Measurements from ENCODE around the gene AGPAT3. TPM values are rescaled to one million over a fixed set of nuclear protein-coding genes. Genes with fewer than 3 reads are reported as not detected.

Gene AGPAT3
- total RNA-seq, 1 experiment from 2014 or later = 13.0 TPM

DNA sequence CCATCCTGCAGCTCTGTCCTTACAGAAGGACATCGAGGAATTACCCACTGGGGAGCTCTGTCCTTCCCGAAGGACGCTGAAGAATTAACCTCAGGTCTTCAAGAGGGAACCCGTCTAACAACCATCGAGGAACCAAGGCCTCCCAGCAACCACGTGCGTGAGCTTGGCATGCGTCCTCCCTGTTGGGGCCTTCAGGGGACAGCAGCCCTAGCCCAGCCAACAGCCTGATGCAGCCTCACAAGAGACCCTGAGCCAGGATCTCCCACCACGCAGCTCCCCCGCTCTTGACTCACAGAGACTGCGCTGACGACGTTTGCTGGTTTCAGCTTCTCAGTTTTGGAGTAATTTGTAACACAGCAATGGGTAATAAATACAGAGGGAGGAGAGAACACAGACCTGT is 19.6 kb upstream of the AGPAT3 start:
- Histone ChIP-seq H2BK15ac (ENCODE audit: low read depth, low read length) (no peak overlapping the region), H3K14ac (ENCODE audit: insufficient read depth, low read length) (no peak overlapping the region; the same call in 1 of the 2 replicates), H3K79me2 (ENCODE audit: insufficient read depth, low read length) (no peaks in the 10 kb centered on the region), H3K56ac (ENCODE audit: insufficient read length, low read depth, low read length) (no peak overlapping the region), H2AK5ac (ENCODE audit: insufficient read length, low read length) (no peak overlapping the region), H4K5ac (ENCODE audit: insufficient read length, low read depth, low read length) (no peak overlapping the region), H3K9me3 (ENCODE audit: control insufficient read depth, low read depth, low read length) (no peaks in the 10 kb centered on the region), H3K27me3 (ENCODE audit: insufficient read depth, low read length) (no peaks in the 10 kb centered on the region), H3K27ac (ENCODE audit: insufficient read length, low read depth, low read length) (no peak overlapping the region), H4K91ac (ENCODE audit: insufficient read length, low read depth, low read length) (no peak overlapping the region), H4K8ac (replicated peaks; ENCODE audit: insufficient read length, low read depth, low read length) (no peak overlapping the region), H3K4me1 (ENCODE audit: insufficient read depth, low read length) (no peaks in the 10 kb centered on the region), H2BK20ac (ENCODE audit: low read depth, low read length, poor library complexity, severe bottlenecking) (no peak overlapping the region), H3K79me1 (ENCODE audit: insufficient read depth, low read depth, low read length, poor library complexity, severe bottlenecking) (no peaks in the 10 kb centered on the region), H2BK5ac (ENCODE audit: insufficient read length, low read length) (no peak overlapping the region), H2AFZ (ENCODE audit: low read length) (no peak overlapping the region), H4K20me1 (ENCODE audit: control insufficient read depth, insufficient read depth, insufficient read length) (no peaks in the 10 kb centered on the region), H3K23ac (ENCODE audit: insufficient read length, low read depth, low read length) (no peak overlapping the region), H3K23me2 (ENCODE audit: insufficient read length, low read depth, low read length, poor library complexity, severe bottlenecking) (no peaks in the 10 kb centered on the region), H3T11ph (ENCODE audit: low read length) (no peak overlapping the region), H2BK12ac (ENCODE audit: insufficient read length, low read depth, low read length) (no peak overlapping the region), H2BK120ac (ENCODE audit: low read depth, low read length, poor library complexity, severe bottlenecking) (no peak overlapping the region), H3K4me2 (ENCODE audit: insufficient read depth, insufficient read length, low read length) (no peak overlapping the region), H3K4ac (ENCODE audit: low read depth, low read length) (no peak overlapping the region), H3K9ac (ENCODE audit: extremely low read depth, insufficient read length, low read length) (no peak overlapping the region), H3K18ac (ENCODE audit: insufficient read length, low read depth, low read length) (no peak overlapping the region)
- Mint-ChIP-seq H3K4me1 (peaks cover 2 to 4% of the 10 kb centered on the region in 2 experiments; a peak in 2 of 4 replicates), H3K27ac (no peak overlapping the region; a peak in 1 of 7 replicates), H3K36me3 (ENCODE audit: insufficient read depth in 1 of 3, low read depth in 3 of 3) (no peaks in the 10 kb centered on the region), H3K27me3 (ENCODE audit: low read depth) (peaks cover 5% of the 10 kb centered on the region), H3K4me3 (no peak overlapping the region), H3K9me3 (no peaks in the 10 kb centered on the region; a peak in 1 of 5 replicates)
- no CpG with 5 or more reads among the region's 13 CpGs for WGBS (ENCODE audit: extremely low coverage, insufficient read length, low lambda C conversion rate)
- TF ChIP-seq CTCF (conservative IDR thresholded peaks at IDR 0.05) = no peak
- DNase-seq = no peak
